Parathyroid adenoma (tissue), 2 donors: ENCODE results near the gene MARK4.
A peak's percentile ranks its signal among the peaks of the same experiment; 100 is the strongest.

Source experiments
- H2AFZ ChIP-seq: fragments of 300-600 bp; sonication (generic); one replicate; pipeline ENCODE4 v1.7.0; 2017; ENCODE audit warnings: antibody characterized with exemption, mild to moderate bottlenecking
- H3K27ac ChIP-seq: fragments of 300-600 bp; sonication (generic); one replicate; pipeline ENCODE4 v1.7.0; 2017
- H3K27me3 ChIP-seq: fragments of 300-600 bp; sonication (generic); one replicate; pipeline ENCODE4 v1.7.0; 2017; ENCODE audit warnings: low read length; ENCODE audit not compliant: control insufficient read depth, insufficient read depth
- H3K36me3 ChIP-seq: fragments of 300-600 bp; sonication (generic); one replicate; pipeline ENCODE4 v1.7.0; 2017; ENCODE audit warnings: low read length; ENCODE audit not compliant: control insufficient read depth, insufficient read depth
- H3K4me1 ChIP-seq: fragments of 300-600 bp; sonication (generic); one replicate; pipeline ENCODE4 v1.7.0; 2017; ENCODE audit warnings: control low read depth
- H3K4me2 ChIP-seq: fragments of 300-600 bp; sonication (generic); one replicate; pipeline ENCODE4 v1.7.0; 2017; ENCODE audit warnings: low read length
- H3K4me3 ChIP-seq: fragments of 300-600 bp; sonication (generic); one replicate; pipeline ENCODE4 v1.7.0; 2017; ENCODE audit warnings: low read depth, low read length
- H3K79me2 ChIP-seq: fragments of 300-600 bp; sonication (generic); one replicate; pipeline ENCODE4 v1.7.0; 2017; ENCODE audit warnings: control low read depth
- H3K9ac ChIP-seq: fragments of 300-600 bp; sonication (generic); one replicate; pipeline ENCODE4 v1.7.0; 2017; ENCODE audit warnings: mild to moderate bottlenecking
- H3K9me3 ChIP-seq: fragments of 300-600 bp; sonication (generic); one replicate; pipeline ENCODE4 v1.7.0; 2017; ENCODE audit warnings: low read length; ENCODE audit not compliant: control insufficient read depth
- CTCF ChIP-seq: fragments of 300-600 bp; sonication (generic); IDR thresholded peaks from one replicate; pipeline ENCODE4 v1.7.0; 2017; ENCODE audit warnings: antibody characterized with exemption, mild to moderate bottlenecking
- donor health status: primary hyperparathyroidism.

The MARK4 gene

GRCh38 chr19:45339629-45340028 is 88.6 kb downstream of the MARK4 start:
- no peak overlapping the region for H2AFZ ChIP-seq
- no peaks in the 10 kb centered on the region for H3K27me3 ChIP-seq
- TF ChIP-seq CTCF = no peak
- H3K79me2 ChIP-seq = no peaks in the 10 kb centered on the region
- no peak overlapping the region for H3K4me3 ChIP-seq
- H3K4me1 ChIP-seq = no peaks in the 10 kb centered on the region
- no peaks in the 10 kb centered on the region for H3K9me3 ChIP-seq
- no peak overlapping the region for H3K9ac ChIP-seq
- no peaks in the 10 kb centered on the region for H3K36me3 ChIP-seq
- no peak overlapping the region for H3K4me2 ChIP-seq
- no peak overlapping the region for H3K27ac ChIP-seq

GRCh38 chr19:45340232-45340898 is 89.3 kb downstream of the MARK4 start, which contains the start of gene KLC3:
KLC3 (plus strand) TSS chr19:45340750; CDS start chr19:45345542, 4,792 bp downstream.
- H3K9me3 ChIP-seq = no peaks in the 10 kb centered on the region
- no peaks in the 10 kb centered on the region for H3K4me1 ChIP-seq
- no peaks in the 10 kb centered on the region for H3K27me3 ChIP-seq
- TF ChIP-seq CTCF = no peak
- no peaks in the 10 kb centered on the region for H3K79me2 ChIP-seq
- peak within 1 kb of the TSS; percentile 69 for H3K4me2 ChIP-seq
- H3K36me3 ChIP-seq = no peaks in the 10 kb centered on the region
- no peak within 1 kb of the TSS for H3K27ac ChIP-seq
- H2AFZ ChIP-seq = peak within 1 kb of the TSS; percentile 87
- peak within 1 kb of the TSS; percentile 69 for H3K4me3 ChIP-seq
- no peak within 1 kb of the TSS for H3K9ac ChIP-seq

GRCh38 chr19:45340899-45341453 is 89.9 kb downstream of the MARK4 start:
- peak overlapping the region; percentile 69 for H3K4me2 ChIP-seq
- no peak overlapping the region for H3K27ac ChIP-seq
- H3K79me2 ChIP-seq = no peaks in the 10 kb centered on the region
- no peak for TF ChIP-seq CTCF
- no peaks in the 10 kb centered on the region for H3K36me3 ChIP-seq
- peak overlapping the region; percentile 69 for H3K4me3 ChIP-seq
- no peaks in the 10 kb centered on the region for H3K4me1 ChIP-seq
- peak overlapping the region; percentile 87 for H2AFZ ChIP-seq
- H3K9ac ChIP-seq = no peak overlapping the region
- no peaks in the 10 kb centered on the region for H3K9me3 ChIP-seq
- H3K27me3 ChIP-seq = no peaks in the 10 kb centered on the region

- Histone ChIP-seq H3K79me2 (no peaks in the 10 kb centered on the region), H3K36me3 (no peaks in the 10 kb centered on the region), H3K4me3 (no peak overlapping the region), H3K4me1 (no peaks in the 10 kb centered on the region), H2AFZ (no peak overlapping the region), H3K9me3 (no peaks in the 10 kb centered on the region), H3K27me3 (no peaks in the 10 kb centered on the region), H3K4me2 (no peak overlapping the region), H3K9ac (no peak overlapping the region), H3K27ac (no peak overlapping the region)
- TF ChIP-seq CTCF = no peak
Observed at GRCh38 chr19:45342911-45343310, 91.8 kb downstream of the MARK4 start.
